ENCODE measurements around the gene FAM222A. TPM values are rescaled to one million over a fixed set of nuclear protein-coding genes. Genes with fewer than 3 reads are reported as not detected.

Gene FAM222A
- 0.71 TPM for total RNA-seq
- polyA plus RNA-seq, result 0.78 TPM
- long read RNA-seq, donor 1, result 0 reads
- long read RNA-seq, donor 2, result 0 reads
- long read RNA-seq, donor 3, result 0 reads
- long read RNA-seq, donor 4, result 0 reads
- long read RNA-seq, donor 5, result 0 reads
- long read RNA-seq, donor 6, result 0 reads
- long read RNA-seq, donor 7, result 0 reads
- long read RNA-seq, donor 8, result 0 reads
- long read RNA-seq, donor 9, result 0 reads
- long read RNA-seq, donor 10, partial matches to known transcripts, result 0 of 1 reads
- long read RNA-seq, donor 10, other reads (novel, unspliced or antisense), result 0 of 1 reads

DNA sequence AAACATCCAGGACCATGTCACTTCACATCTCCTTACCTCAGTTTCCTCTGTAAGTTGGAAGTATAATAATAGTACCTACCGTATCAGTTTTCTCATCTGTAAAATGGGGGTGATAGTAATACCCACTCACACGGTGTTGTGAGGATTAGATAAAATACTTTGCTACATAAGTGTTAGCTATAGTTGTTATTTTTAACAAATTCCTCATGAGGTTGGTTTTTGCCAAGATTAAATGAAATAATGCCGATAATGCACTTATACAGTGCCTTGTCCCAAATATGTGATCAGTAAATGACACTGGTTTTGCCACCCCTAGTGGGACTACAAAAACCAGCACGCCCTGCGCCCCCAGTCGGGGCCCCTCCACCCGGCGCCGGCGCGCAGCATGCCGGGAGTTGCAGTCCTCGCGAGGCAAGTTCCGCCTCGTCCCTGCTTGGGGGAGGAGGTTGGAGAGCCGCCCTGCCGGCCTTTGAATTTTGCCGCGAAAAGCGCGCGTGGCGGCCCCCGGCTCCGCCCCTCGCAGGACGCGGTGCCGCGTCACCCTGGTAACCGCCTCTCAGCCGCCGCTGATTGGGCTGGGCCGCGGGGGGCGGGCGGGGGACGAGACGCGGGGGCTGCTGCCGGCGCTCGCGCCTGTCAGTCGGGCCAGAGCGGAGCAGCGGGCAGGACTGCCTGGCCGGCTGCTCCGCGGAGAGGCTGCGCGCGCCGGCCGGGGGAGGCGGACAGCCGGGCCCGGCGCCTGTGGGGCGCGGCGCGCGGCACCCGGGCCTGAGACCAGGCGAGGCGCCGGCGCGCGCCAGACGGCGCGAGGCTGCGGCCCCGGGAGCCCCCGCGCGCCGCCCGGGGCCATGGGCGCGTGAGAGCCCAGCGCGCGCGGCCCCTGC lies at the start of gene FAM222A:
FAM222A (plus strand) TSS at position 639 of the 884 bp plus-strand sequence. CDS start 30,322 bp downstream, outside the sequence.
- Histone ChIP-seq H3K27me3 (ENCODE audit: control insufficient read depth in 2 of 2, insufficient read depth in 1 of 2, low read length in 1 of 2) (peaks cover 43 to 87% of the 10 kb centered on the region in 2 donors), H3K36me3 (ENCODE audit: control insufficient read depth in 2 of 2, insufficient read depth in 2 of 2, low read length in 1 of 2) (no peaks in the 10 kb centered on the region), H3K27ac (ENCODE audit: low read depth in 1 of 2, low read length in 1 of 2) (no peak within 1 kb of the TSS), H3K9me3 (ENCODE audit: control insufficient read depth in 2 of 2, insufficient read depth in 1 of 2, low read length in 1 of 2) (no peaks in the 10 kb centered on the region), H3K4me3 (ENCODE audit: low read length in 2 of 2) (peak within 1 kb of the TSS; percentile 41 to 62), H3K4me1 (ENCODE audit: control insufficient read depth in 2 of 2, insufficient read depth in 2 of 2, low read length in 2 of 2) (peaks cover 7 to 9% of the 10 kb centered on the region in 2 donors)
- DNase-seq (ENCODE audit: low read depth in 6 of 9, low spot score in 9 of 9), result peak; percentile 90 to 99 (median 96)
- 1% methylated on average over 88 of the region's 88 CpGs for WGBS

DNA sequence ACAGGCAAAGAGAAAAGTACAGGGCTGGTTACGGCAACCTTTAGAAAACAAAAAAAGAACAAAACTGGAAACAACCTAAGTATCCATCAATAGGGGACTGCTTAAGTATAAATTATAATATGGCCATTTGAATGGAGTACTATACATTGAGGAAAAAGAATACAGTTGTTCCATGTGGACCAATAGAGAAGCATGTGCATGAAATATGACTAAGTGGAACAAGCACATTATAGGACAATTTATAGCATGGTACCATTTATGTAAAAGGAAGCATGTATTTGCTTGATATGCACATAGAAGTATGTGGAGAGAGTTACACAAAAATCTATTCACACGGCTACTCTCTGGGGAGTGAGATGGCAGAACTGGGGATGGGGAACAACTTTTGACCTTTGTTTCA lies 49.2 kb upstream of the FAM222A start:
- Histone ChIP-seq H3K4me3 (ENCODE audit: low read length in 2 of 2) (no peak overlapping the region), H3K9me3 (ENCODE audit: control insufficient read depth in 2 of 2, insufficient read depth in 1 of 2, low read length in 1 of 2) (no peaks in the 10 kb centered on the region), H3K36me3 (ENCODE audit: control insufficient read depth in 2 of 2, insufficient read depth in 2 of 2, low read length in 1 of 2) (no peaks in the 10 kb centered on the region), H3K4me1 (ENCODE audit: control insufficient read depth in 2 of 2, insufficient read depth in 2 of 2, low read length in 2 of 2) (no peaks in the 10 kb centered on the region), H3K27ac (ENCODE audit: low read depth in 1 of 2, low read length in 1 of 2) (no peak overlapping the region), H3K27me3 (ENCODE audit: control insufficient read depth in 2 of 2, insufficient read depth in 1 of 2, low read length in 1 of 2) (peaks cover 0 to 2% of the 10 kb centered on the region in 2 donors)
- WGBS, result 93% methylated on average over 2 of the region's 2 CpGs
- DNase-seq (ENCODE audit: low read depth in 6 of 9, low spot score in 9 of 9), result no peak

DNA sequence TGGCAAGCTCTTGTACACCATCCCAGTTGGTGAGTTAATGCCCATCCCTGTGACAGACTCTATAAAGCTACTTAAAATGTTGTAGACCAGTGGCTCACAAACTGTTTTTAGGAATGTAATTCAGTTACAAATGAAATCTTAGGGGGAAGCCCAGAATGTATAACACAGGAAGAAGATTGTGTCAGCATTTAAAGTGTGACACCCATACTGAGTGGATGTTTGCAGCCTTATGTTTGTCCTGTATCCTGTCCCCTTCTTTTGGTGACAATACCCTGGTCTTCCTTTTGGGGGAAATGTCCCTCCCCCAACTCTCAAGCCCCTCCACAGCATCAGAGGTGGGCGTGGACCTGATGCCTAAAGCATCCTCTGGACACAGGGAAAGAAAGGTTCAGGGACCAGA lies 47.6 kb upstream of the FAM222A start:
- H3K9me3 ChIP-seq (ENCODE audit: control insufficient read depth in 2 of 2, insufficient read depth in 1 of 2, low read length in 1 of 2), result no peaks in the 10 kb centered on the region
- H3K4me1 ChIP-seq (ENCODE audit: control insufficient read depth in 2 of 2, insufficient read depth in 2 of 2, low read length in 2 of 2), result no peaks in the 10 kb centered on the region
- peaks cover 0 to 2% of the 10 kb centered on the region in 2 donors for H3K27me3 ChIP-seq (ENCODE audit: control insufficient read depth in 2 of 2, insufficient read depth in 1 of 2, low read length in 1 of 2)
- no peak overlapping the region for H3K27ac ChIP-seq (ENCODE audit: low read depth in 1 of 2, low read length in 1 of 2)
- no peak overlapping the region for H3K4me3 ChIP-seq (ENCODE audit: low read length in 2 of 2)
- no peaks in the 10 kb centered on the region for H3K36me3 ChIP-seq (ENCODE audit: control insufficient read depth in 2 of 2, insufficient read depth in 2 of 2, low read length in 1 of 2)
- no peak for DNase-seq (ENCODE audit: low read depth in 6 of 9, low spot score in 9 of 9)
- 84% methylated on average over 1 of the region's 1 CpG for WGBS

DNA sequence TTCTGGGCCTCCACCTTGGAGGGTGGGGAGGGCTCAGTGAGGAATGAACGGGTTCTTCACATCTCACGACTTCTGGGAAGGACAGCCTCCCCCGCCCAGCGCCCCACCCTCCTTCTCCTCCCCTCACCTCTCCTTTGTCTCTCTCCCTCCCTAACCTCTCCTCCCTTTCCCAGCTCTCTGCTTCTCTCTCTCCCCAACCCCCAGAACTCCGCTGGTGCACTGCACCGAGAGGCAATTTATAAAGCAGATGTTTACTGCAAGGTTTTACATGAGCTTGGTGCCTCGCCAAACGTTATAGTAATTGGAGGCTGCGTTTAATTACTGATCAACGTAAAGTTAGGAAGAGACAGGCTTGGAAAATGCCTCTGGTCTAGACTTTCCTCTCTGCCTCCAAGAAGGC lies 42.9 kb upstream of the FAM222A start:
- Histone ChIP-seq H3K27me3 (ENCODE audit: control insufficient read depth in 2 of 2, insufficient read depth in 1 of 2, low read length in 1 of 2) (peaks cover 0 to 4% of the 10 kb centered on the region in 2 donors), H3K27ac (ENCODE audit: low read depth in 1 of 2, low read length in 1 of 2) (no peak overlapping the region), H3K36me3 (ENCODE audit: control insufficient read depth in 2 of 2, insufficient read depth in 2 of 2, low read length in 1 of 2) (no peaks in the 10 kb centered on the region), H3K4me1 (ENCODE audit: control insufficient read depth in 2 of 2, insufficient read depth in 2 of 2, low read length in 2 of 2) (no peaks in the 10 kb centered on the region), H3K4me3 (ENCODE audit: low read length in 2 of 2) (no peak overlapping the region), H3K9me3 (ENCODE audit: control insufficient read depth in 2 of 2, insufficient read depth in 1 of 2, low read length in 1 of 2) (peaks cover 0 to 4% of the 10 kb centered on the region in 2 donors)
- no peak for DNase-seq (ENCODE audit: low read depth in 6 of 9, low spot score in 9 of 9)
- WGBS, result 52% methylated on average over 10 of the region's 10 CpGs

DNA sequence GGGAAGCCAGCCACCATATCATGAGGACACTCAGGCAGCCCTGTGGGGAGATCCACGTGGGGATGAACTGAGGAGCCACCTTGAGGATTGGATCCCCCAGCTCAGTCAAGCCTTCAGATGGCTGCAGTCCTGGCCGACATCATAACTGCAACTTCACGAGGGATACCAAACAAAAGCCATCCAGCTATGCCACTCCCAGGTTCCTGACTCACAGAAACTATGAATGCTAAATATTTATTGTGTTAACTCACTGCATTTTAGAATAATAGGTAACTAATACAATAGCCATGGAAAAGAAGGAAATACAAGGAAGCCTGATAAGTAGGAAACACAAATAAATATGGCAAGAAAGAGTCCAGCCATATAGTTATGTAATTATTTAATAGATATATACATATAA lies 42.1 kb upstream of the FAM222A start:
- DNase-seq (ENCODE audit: low read depth in 6 of 9, low spot score in 9 of 9), result no peak
- Histone ChIP-seq H3K27me3 (ENCODE audit: control insufficient read depth in 2 of 2, insufficient read depth in 1 of 2, low read length in 1 of 2) (peaks cover 0 to 5% of the 10 kb centered on the region in 2 donors), H3K4me1 (ENCODE audit: control insufficient read depth in 2 of 2, insufficient read depth in 2 of 2, low read length in 2 of 2) (no peaks in the 10 kb centered on the region), H3K36me3 (ENCODE audit: control insufficient read depth in 2 of 2, insufficient read depth in 2 of 2, low read length in 1 of 2) (no peaks in the 10 kb centered on the region), H3K9me3 (ENCODE audit: control insufficient read depth in 2 of 2, insufficient read depth in 1 of 2, low read length in 1 of 2) (peaks cover 0 to 4% of the 10 kb centered on the region in 2 donors), H3K27ac (ENCODE audit: low read depth in 1 of 2, low read length in 1 of 2) (no peak overlapping the region), H3K4me3 (ENCODE audit: low read length in 2 of 2) (no peak overlapping the region)
- 79% methylated on average over 3 of the region's 3 CpGs for WGBS

DNA sequence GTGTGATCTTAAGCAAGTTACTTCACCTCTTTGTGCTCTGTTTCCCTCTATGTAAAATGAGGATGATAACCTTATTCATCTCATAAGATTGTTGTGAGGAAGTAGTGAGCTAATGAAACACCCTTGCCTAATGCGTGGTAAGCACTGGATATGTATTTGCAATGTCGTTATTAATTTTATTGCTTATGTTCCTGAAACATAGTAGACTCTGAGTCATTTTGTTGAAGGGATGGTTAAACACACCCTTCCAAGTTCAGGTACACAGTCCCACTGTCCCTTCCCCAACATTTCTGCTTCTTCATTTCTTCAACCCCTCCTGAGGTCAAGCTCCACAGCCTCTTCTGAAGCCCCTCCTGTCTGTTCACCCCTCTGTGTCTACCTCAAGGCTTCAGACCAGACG lies 40.2 kb upstream of the FAM222A start:
- peaks cover 0 to 13% of the 10 kb centered on the region in 2 donors for H3K27me3 ChIP-seq (ENCODE audit: control insufficient read depth in 2 of 2, insufficient read depth in 1 of 2, low read length in 1 of 2)
- WGBS, result 98% methylated on average over 3 of the region's 3 CpGs
- H3K4me3 ChIP-seq (ENCODE audit: low read length in 2 of 2), result no peak overlapping the region
- DNase-seq (ENCODE audit: low read depth in 6 of 9, low spot score in 9 of 9), result no peak
- H3K4me1 ChIP-seq (ENCODE audit: control insufficient read depth in 2 of 2, insufficient read depth in 2 of 2, low read length in 2 of 2), result no peaks in the 10 kb centered on the region
- H3K27ac ChIP-seq (ENCODE audit: low read depth in 1 of 2, low read length in 1 of 2), result no peak overlapping the region
- H3K36me3 ChIP-seq (ENCODE audit: control insufficient read depth in 2 of 2, insufficient read depth in 2 of 2, low read length in 1 of 2), result no peaks in the 10 kb centered on the region
- peaks cover 0 to 4% of the 10 kb centered on the region in 2 donors for H3K9me3 ChIP-seq (ENCODE audit: control insufficient read depth in 2 of 2, insufficient read depth in 1 of 2, low read length in 1 of 2)

DNA sequence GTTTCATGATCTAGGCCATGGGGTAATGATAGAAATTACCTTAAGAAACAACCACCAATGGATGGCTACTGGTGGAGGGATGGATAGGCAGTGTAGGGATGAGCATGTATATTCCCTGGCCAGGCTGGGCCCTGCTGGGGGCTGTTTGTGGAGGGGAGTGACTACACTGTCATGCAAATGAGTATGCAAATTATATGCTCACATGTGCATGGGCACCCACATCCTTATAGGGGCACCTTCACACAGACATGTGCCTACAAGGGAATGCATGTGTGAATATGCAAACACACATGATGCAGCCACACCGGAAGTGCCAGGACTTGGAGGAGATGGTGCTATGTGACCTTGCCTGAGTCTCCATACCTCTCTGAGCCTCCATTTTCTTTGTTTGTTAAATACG lies 39.7 kb upstream of the FAM222A start:
- H3K9me3 ChIP-seq (ENCODE audit: control insufficient read depth in 2 of 2, insufficient read depth in 1 of 2, low read length in 1 of 2), result peaks cover 0 to 4% of the 10 kb centered on the region in 2 donors
- no peak overlapping the region for H3K27ac ChIP-seq (ENCODE audit: low read depth in 1 of 2, low read length in 1 of 2)
- no peak overlapping the region for H3K4me3 ChIP-seq (ENCODE audit: low read length in 2 of 2)
- DNase-seq (ENCODE audit: low read depth in 6 of 9, low spot score in 9 of 9), result no peak
- 90% methylated on average over 2 of the region's 2 CpGs for WGBS
- no peaks in the 10 kb centered on the region for H3K4me1 ChIP-seq (ENCODE audit: control insufficient read depth in 2 of 2, insufficient read depth in 2 of 2, low read length in 2 of 2)
- peaks cover 0 to 18% of the 10 kb centered on the region in 2 donors for H3K27me3 ChIP-seq (ENCODE audit: control insufficient read depth in 2 of 2, insufficient read depth in 1 of 2, low read length in 1 of 2)
- H3K36me3 ChIP-seq (ENCODE audit: control insufficient read depth in 2 of 2, insufficient read depth in 2 of 2, low read length in 1 of 2), result no peaks in the 10 kb centered on the region

DNA sequence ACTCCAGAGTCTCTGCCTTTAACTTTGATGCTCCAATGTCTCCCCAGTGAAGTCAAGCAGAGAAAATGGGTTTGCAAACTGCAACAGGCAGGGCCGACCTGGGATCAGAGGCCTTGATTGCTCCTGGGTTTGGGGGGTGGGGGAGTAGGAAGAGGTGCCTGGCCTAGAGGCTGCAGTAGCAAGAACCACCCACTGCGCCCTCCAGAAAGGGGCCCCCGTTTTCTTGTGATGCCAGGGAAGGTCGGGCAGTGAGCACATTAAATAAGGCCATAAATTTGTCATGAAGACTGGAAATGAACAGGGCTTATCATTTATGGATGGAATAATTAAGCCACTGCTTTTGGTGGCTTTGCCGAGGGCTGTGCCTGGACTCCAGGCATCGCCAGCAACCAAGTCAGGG lies 38.2 kb upstream of the FAM222A start:
- Histone ChIP-seq H3K27ac (ENCODE audit: low read depth in 1 of 2, low read length in 1 of 2) (no peak overlapping the region), H3K9me3 (ENCODE audit: control insufficient read depth in 2 of 2, insufficient read depth in 1 of 2, low read length in 1 of 2) (peaks cover 0 to 4% of the 10 kb centered on the region in 2 donors), H3K27me3 (ENCODE audit: control insufficient read depth in 2 of 2, insufficient read depth in 1 of 2, low read length in 1 of 2) (peaks cover 0 to 25% of the 10 kb centered on the region in 2 donors), H3K4me1 (ENCODE audit: control insufficient read depth in 2 of 2, insufficient read depth in 2 of 2, low read length in 2 of 2) (no peaks in the 10 kb centered on the region), H3K36me3 (ENCODE audit: control insufficient read depth in 2 of 2, insufficient read depth in 2 of 2, low read length in 1 of 2) (no peaks in the 10 kb centered on the region), H3K4me3 (ENCODE audit: low read length in 2 of 2) (no peak overlapping the region)
- 82% methylated on average over 6 of the region's 6 CpGs for WGBS
- DNase-seq (ENCODE audit: low read depth in 6 of 9, low spot score in 9 of 9), result no peak

DNA sequence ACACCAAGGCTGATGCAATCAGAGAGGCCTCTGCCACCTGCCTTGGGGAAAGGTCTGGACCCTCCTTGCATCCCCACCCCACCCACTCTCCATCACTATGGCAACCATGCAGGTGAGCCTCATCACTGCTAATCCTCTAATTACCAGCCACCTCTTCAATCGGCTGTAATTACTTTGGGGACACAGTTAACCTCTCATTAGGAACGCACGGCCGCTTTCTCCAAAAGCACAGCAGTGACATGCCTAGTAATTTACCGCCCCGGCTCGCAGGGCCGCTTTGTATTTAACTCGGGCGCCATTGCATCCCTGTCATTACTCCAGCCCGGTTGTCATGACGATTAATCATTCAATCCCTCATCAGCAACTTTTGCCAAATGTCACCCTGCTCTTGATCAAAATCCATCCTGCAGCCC lies 36.3 kb upstream of the FAM222A start:
- no peak for DNase-seq (ENCODE audit: low read depth in 6 of 9, low spot score in 9 of 9)
- H3K9me3 ChIP-seq (ENCODE audit: control insufficient read depth in 2 of 2, insufficient read depth in 1 of 2, low read length in 1 of 2), result peaks cover 0 to 3% of the 10 kb centered on the region in 2 donors
- WGBS, result 59% methylated on average over 12 of the region's 12 CpGs
- no peaks in the 10 kb centered on the region for H3K36me3 ChIP-seq (ENCODE audit: control insufficient read depth in 2 of 2, insufficient read depth in 2 of 2, low read length in 1 of 2)
- peaks cover 0 to 23% of the 10 kb centered on the region in 2 donors for H3K27me3 ChIP-seq (ENCODE audit: control insufficient read depth in 2 of 2, insufficient read depth in 1 of 2, low read length in 1 of 2)
- H3K27ac ChIP-seq (ENCODE audit: low read depth in 1 of 2, low read length in 1 of 2), result no peak overlapping the region
- no peaks in the 10 kb centered on the region for H3K4me1 ChIP-seq (ENCODE audit: control insufficient read depth in 2 of 2, insufficient read depth in 2 of 2, low read length in 2 of 2)
- no peak overlapping the region for H3K4me3 ChIP-seq (ENCODE audit: low read length in 2 of 2)
